ENCODE results near the gene REM1. TPM values are rescaled to one million over a fixed set of nuclear protein-coding genes. Genes with fewer than 3 reads are reported as not detected.

Gene REM1
- total RNA-seq, 1 experiment from 2014 or later = not detected

DNA sequence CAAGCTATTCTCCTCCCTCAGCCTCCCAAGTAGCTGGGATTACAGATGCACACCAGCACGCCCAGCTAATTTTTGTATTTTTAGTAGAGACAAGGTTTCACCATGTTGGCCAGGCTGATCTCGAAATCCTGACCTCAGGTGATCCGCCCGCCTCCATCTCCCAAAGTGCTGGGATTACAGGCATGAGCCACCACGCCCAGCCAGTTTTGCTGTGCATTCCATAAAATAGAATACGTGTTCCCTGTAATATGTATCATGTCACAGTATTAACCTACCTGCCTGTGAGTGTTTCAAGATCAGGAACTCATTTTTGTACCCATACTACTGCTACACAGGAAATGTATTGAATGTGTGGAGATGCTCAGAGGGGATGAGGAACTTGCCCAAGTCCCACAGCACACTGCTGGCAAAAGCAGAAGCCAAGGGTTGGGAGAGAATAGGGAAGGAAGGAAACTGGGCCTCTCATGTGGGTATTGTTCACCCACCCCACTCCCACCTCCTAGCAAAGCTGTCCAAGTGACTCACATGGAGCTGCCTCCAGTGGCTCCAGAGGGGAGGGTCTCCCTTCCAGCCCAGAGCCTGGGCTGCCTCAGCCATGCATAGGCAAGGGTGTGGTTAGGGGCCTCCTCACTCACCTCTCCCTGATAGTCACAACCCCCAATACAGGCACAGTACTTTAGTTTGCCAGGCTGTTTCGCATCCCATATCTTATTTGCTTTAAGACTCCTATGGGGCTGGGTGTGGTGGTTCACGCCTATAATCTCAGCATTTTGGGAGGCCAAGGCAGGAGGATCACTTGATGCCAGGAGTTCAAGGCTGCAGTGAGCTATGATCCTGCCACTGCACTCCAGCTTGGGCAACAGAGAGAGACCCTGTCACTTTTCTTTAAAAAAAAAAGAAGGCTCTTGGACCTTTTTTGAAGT is 48.5 kb downstream of the REM1 start:
- DNase-seq (ENCODE audit: low read depth) = no peak

GRCh38 chr20:31527266-31527665 is 52.2 kb downstream of the REM1 start:
- DNase-seq (ENCODE audit: low read depth) = no peak

Other genes starting within 250 kb of the REM1 start
- gene DEFB115, start 217.6 kb upstream of the REM1 start, total RNA-seq (2014; rRNA removed; shearing (Covaris generic)) = not detected in 2 replicates
- gene DEFB116, start 166.7 kb upstream of the REM1 start, total RNA-seq (2014; rRNA removed; shearing (Covaris generic)) = not detected in 2 replicates
- gene DEFB118, start 106.7 kb upstream of the REM1 start, total RNA-seq (2014; rRNA removed; shearing (Covaris generic)) = not detected in 2 replicates
- not detected in 2 replicates for gene DEFB119, start 84.7 kb upstream of the REM1 start, total RNA-seq (2014; rRNA removed; shearing (Covaris generic))
- gene DEFB121, start 69.1 kb upstream of the REM1 start, total RNA-seq (2014; rRNA removed; shearing (Covaris generic)) = not detected in 2 replicates
- not detected in 2 replicates for gene DEFB123, start 34.7 kb upstream of the REM1 start, total RNA-seq (2014; rRNA removed; shearing (Covaris generic))
- gene DEFB124, start 161 bp upstream of the REM1 start, total RNA-seq (2014; rRNA removed; shearing (Covaris generic)) = not detected in 2 replicates
- gene HM13, start 39.2 kb downstream of the REM1 start, total RNA-seq (2014; rRNA removed; shearing (Covaris generic)) = 25.7 and 34.8 TPM in 2 replicates
- gene ID1, start 130.0 kb downstream of the REM1 start, total RNA-seq (2014; rRNA removed; shearing (Covaris generic)) = 327 and 411 TPM in 2 replicates
- gene COX4I2, start 162.6 kb downstream of the REM1 start, total RNA-seq (2014; rRNA removed; shearing (Covaris generic)) = not detected in 2 replicates
- 49.1 and 55.1 TPM in 2 replicates for gene BCL2L1, start 247.6 kb downstream of the REM1 start, total RNA-seq (2014; rRNA removed; shearing (Covaris generic))

Data from Daoy (cell line).